ENCODE measurements around the gene COL20A1.

GRCh38 chr20:63361519-63362435, 68.8 kb downstream of the COL20A1 start:
- TF ChIP-seq CTCF (IDR thresholded peaks at IDR 0.05): no peak
- TF ChIP-seq POLR2A (IDR thresholded peaks at IDR 0.05): no peak
- TF ChIP-seq EP300 (IDR thresholded peaks at IDR 0.05): no peak
